Muscle layer of colon (tissue), 2 donors: Measurements from ENCODE around the gene CCDC57.

ENCODE experiments used
- H3K27ac ChIP-seq: one replicate; pipeline ENCODE4 v1.7.0; 2013; ENCODE audit warnings: low read depth, mild to moderate bottlenecking, low read length, moderate library complexity
- H3K27me3 ChIP-seq, 2 donors: one replicate each; pipeline ENCODE4 v1.7.0; 2013; ENCODE audit warnings: low read length in 2 of 2, mild to moderate bottlenecking in 2 of 2; ENCODE audit not compliant: insufficient read depth in 2 of 2, control insufficient read depth in 1 of 2
- H3K36me3 ChIP-seq: one replicate; pipeline ENCODE4 v1.7.0; 2013; ENCODE audit warnings: mild to moderate bottlenecking, low read length; ENCODE audit not compliant: insufficient read depth
- H3K4me1 ChIP-seq: one replicate; pipeline ENCODE4 v1.7.0; 2013; ENCODE audit warnings: mild to moderate bottlenecking, low read length; ENCODE audit not compliant: insufficient read depth
- H3K4me3 ChIP-seq, 2 donors: one replicate each; pipeline ENCODE4 v1.7.0; 2013; ENCODE audit warnings: low read length in 2 of 2, low read depth in 1 of 2, mild to moderate bottlenecking in 1 of 2, moderate library complexity in 1 of 2
- H3K9ac ChIP-seq: one replicate; pipeline ENCODE4 v1.7.0; 2013; ENCODE audit warnings: low read length
- H3K9me3 ChIP-seq: one replicate; pipeline ENCODE4 v1.7.0; 2013; ENCODE audit warnings: mild to moderate bottlenecking, low read length
- donor health status: abdominal sarcoma.
- donor health status: Adenocarcinoma of cecum.

The CCDC57 gene

DNA sequence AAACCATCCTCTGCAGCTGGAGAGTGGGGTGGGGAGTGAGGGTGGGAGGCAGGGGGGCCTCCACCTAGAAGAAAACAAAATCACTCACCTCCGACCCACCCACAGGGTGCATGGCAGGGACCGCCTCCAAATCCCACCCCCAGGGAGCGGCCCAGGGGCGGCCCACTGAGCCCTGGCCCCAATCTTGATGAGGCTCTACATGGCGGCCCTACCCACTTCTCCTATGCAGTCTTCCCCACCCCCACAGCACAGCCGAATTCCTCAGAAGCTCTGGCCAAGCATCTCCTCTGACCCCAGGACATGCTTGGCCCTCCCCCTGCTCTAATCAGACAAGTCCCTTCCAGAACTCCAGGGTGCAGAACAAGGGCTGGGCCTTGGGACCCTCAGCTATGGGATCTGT is 96.4 kb downstream of the CCDC57 start:
- H3K9me3 ChIP-seq = no peaks in the 10 kb centered on the region
- H3K4me1 ChIP-seq = no peaks in the 10 kb centered on the region
- no peak overlapping the region for H3K4me3 ChIP-seq
- peaks cover 15% of the 10 kb centered on the region for H3K36me3 ChIP-seq
- H3K27me3 ChIP-seq = no peaks in the 10 kb centered on the region
- no peak overlapping the region for H3K27ac ChIP-seq
- no peak overlapping the region for H3K9ac ChIP-seq

- no peaks in the 10 kb centered on the region for H3K27me3 ChIP-seq
- no peaks in the 10 kb centered on the region for H3K4me1 ChIP-seq
- H3K9ac ChIP-seq = no peak overlapping the region
- H3K27ac ChIP-seq = no peak overlapping the region
- no peaks in the 10 kb centered on the region for H3K9me3 ChIP-seq
- peaks cover 15% of the 10 kb centered on the region for H3K36me3 ChIP-seq
- no peak overlapping the region for H3K4me3 ChIP-seq
Observed at GRCh38 chr17:82114872-82115271, 97.8 kb downstream of the CCDC57 start.

- Histone ChIP-seq H3K27me3 (no peaks in the 10 kb centered on the region), H3K4me1 (no peaks in the 10 kb centered on the region), H3K9me3 (no peaks in the 10 kb centered on the region), H3K9ac (no peak overlapping the region), H3K4me3 (no peak overlapping the region), H3K36me3 (peaks cover 15% of the 10 kb centered on the region), H3K27ac (no peak overlapping the region)
Observed at GRCh38 chr17:82114447-82114846, 98.2 kb downstream of the CCDC57 start.

GRCh38 chr17:82113941-82114340 is 98.7 kb downstream of the CCDC57 start:
- Histone ChIP-seq H3K4me3 (no peak overlapping the region), H3K27ac (no peak overlapping the region), H3K9ac (no peak overlapping the region), H3K36me3 (peaks cover 15% of the 10 kb centered on the region), H3K9me3 (no peaks in the 10 kb centered on the region), H3K27me3 (no peaks in the 10 kb centered on the region), H3K4me1 (no peaks in the 10 kb centered on the region)

DNA sequence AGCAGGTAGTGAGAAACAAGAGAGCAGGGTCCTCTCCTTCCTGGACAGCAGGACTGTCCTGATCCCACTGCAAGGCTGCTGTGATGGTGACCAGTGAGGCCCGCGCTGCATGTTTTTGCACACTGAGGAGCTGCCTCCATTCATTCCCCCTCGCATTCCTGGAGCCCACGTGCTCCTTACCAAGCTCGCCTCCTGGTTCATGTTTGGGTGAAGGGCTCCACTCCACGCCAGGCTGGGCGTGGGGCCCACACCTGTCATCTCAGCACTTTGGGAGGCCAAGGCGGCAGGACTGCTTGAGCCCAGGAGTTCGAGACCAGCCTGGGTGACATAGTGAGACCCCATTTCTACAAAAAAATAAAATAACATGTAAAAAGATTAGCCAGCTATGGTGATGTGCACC is 99.2 kb downstream of the CCDC57 start:
- no peaks in the 10 kb centered on the region for H3K27me3 ChIP-seq
- H3K4me3 ChIP-seq = no peak overlapping the region
- H3K4me1 ChIP-seq = no peaks in the 10 kb centered on the region
- no peak overlapping the region for H3K9ac ChIP-seq
- H3K36me3 ChIP-seq = peaks cover 15% of the 10 kb centered on the region
- no peaks in the 10 kb centered on the region for H3K9me3 ChIP-seq
- no peak overlapping the region for H3K27ac ChIP-seq

GRCh38 chr17:82112914-82113311 is 99.7 kb downstream of the CCDC57 start:
- H3K27me3 ChIP-seq = no peaks in the 10 kb centered on the region
- H3K9me3 ChIP-seq = no peaks in the 10 kb centered on the region
- no peaks in the 10 kb centered on the region for H3K4me1 ChIP-seq
- H3K9ac ChIP-seq = no peak overlapping the region
- H3K36me3 ChIP-seq = peaks cover 15% of the 10 kb centered on the region
- no peak overlapping the region for H3K4me3 ChIP-seq
- no peak overlapping the region for H3K27ac ChIP-seq

DNA sequence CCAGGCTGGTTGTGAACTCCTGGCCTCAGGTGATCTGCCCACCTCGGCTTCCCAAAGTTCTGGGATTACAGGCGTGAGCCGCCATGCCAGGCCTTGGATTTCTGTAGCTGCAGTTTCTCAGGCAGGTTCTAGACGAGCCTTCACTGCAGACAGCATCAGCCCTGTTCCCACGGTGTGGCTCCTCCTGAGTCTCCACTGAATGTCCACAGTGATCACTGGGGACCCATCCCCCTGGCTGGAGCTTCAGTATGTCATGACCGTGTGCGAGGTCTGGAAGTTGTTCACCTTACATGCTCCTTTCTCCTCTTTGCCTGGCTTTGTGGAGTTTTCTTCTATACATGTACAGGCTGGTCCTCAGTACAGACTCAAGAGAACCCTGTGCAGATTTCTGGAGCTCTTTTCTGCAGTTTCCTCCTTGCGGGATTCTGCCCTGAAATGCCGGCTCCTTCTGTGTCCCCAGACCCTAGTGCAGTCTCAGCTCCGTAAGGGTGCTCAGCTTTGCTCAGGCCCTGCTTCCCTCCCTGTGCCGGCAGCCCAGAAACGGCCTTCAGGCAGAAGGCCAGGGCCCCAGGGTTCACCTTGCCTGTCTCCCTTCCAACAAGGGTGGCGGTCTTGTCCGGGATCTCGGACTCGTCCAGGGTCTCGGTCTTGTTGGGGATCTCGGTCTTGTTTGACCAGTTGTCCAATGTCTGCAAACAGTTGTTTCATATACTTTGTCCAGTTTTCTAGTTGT is 100.3 kb downstream of the CCDC57 start:
- Histone ChIP-seq H3K36me3 (peaks cover 15% of the 10 kb centered on the region), H3K9ac (no peak overlapping the region), H3K27ac (no peak overlapping the region), H3K9me3 (no peaks in the 10 kb centered on the region), H3K4me3 (no peak overlapping the region), H3K4me1 (no peaks in the 10 kb centered on the region), H3K27me3 (no peaks in the 10 kb centered on the region)

DNA sequence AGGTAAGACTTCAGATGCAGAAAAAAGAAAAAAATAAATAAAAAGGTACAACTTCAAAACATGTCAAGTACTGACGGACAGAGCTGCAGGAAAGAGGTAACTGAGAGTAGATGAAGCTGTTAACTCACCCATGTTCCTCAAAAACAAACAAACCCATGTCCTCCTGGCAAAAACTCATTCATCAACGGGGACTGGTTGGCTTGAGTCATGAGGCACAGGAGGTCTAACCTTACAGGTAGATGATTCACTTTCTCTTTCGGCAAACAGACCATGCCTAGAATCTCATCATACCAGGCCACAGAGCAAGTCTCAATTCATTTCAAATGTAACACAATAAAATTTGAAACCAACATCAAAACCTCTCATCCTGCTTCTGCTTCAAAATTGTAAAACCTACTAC is 102.3 kb downstream of the CCDC57 start:
- Histone ChIP-seq H3K27me3 (no peaks in the 10 kb centered on the region), H3K9me3 (no peaks in the 10 kb centered on the region), H3K27ac (no peak overlapping the region), H3K36me3 (peaks cover 15% of the 10 kb centered on the region), H3K4me3 (no peak overlapping the region), H3K9ac (no peak overlapping the region), H3K4me1 (peaks cover 3% of the 10 kb centered on the region)

- Histone ChIP-seq H3K27ac (no peak overlapping the region), H3K36me3 (peaks cover 15% of the 10 kb centered on the region), H3K27me3 (no peaks in the 10 kb centered on the region), H3K4me3 (no peak overlapping the region), H3K4me1 (peaks cover 6% of the 10 kb centered on the region), H3K9me3 (no peaks in the 10 kb centered on the region), H3K9ac (no peak overlapping the region)
Observed at GRCh38 chr17:82108961-82109475, 103.6 kb downstream of the CCDC57 start.

- H3K4me1 ChIP-seq = peaks cover 11% of the 10 kb centered on the region
- H3K27ac ChIP-seq = no peak overlapping the region
Observed at GRCh38 chr17:82108496-82108945, 104.1 kb downstream of the CCDC57 start.

GRCh38 chr17:82108038-82108437 is 104.6 kb downstream of the CCDC57 start:
- Histone ChIP-seq H3K9ac (no peak overlapping the region), H3K4me3 (no peak overlapping the region), H3K36me3 (peaks cover 8% of the 10 kb centered on the region), H3K9me3 (no peaks in the 10 kb centered on the region), H3K27me3 (no peaks in the 10 kb centered on the region), H3K4me1 (peaks cover 15% of the 10 kb centered on the region), H3K27ac (no peak overlapping the region)

More at GRCh38 chr17:82108496-82108945, 104.1 kb downstream of the CCDC57 start:
- H3K27me3 ChIP-seq = no peaks in the 10 kb centered on the region
- no peak overlapping the region for H3K4me3 ChIP-seq
- H3K36me3 ChIP-seq = peaks cover 13% of the 10 kb centered on the region
- H3K9me3 ChIP-seq = no peaks in the 10 kb centered on the region
- H3K9ac ChIP-seq = no peak overlapping the region

- no peak overlapping the region for H3K9ac ChIP-seq
- H3K36me3 ChIP-seq = peaks cover 3% of the 10 kb centered on the region
- H3K4me1 ChIP-seq = peaks cover 15% of the 10 kb centered on the region
- H3K27ac ChIP-seq = no peak overlapping the region
- no peak overlapping the region for H3K4me3 ChIP-seq
- no peaks in the 10 kb centered on the region for H3K9me3 ChIP-seq
- H3K27me3 ChIP-seq = no peaks in the 10 kb centered on the region
Observed at GRCh38 chr17:82107341-82107860, 105.2 kb downstream of the CCDC57 start.
